ENCODE results near the gene FBP2. TPM values are rescaled to one million over a fixed set of nuclear protein-coding genes. Genes with fewer than 3 reads are reported as not detected.
A peak's percentile ranks its signal among the peaks of the same experiment; 100 is the strongest.
"Not testable (repeated sequence)": the region's sequence is repeated elsewhere in the genome, so short reads cannot be mapped to it uniquely, and the experiment has no call there.

FBP2 gene
- total RNA-seq, 1 donor from 2014 or later, result not detected

DNA sequence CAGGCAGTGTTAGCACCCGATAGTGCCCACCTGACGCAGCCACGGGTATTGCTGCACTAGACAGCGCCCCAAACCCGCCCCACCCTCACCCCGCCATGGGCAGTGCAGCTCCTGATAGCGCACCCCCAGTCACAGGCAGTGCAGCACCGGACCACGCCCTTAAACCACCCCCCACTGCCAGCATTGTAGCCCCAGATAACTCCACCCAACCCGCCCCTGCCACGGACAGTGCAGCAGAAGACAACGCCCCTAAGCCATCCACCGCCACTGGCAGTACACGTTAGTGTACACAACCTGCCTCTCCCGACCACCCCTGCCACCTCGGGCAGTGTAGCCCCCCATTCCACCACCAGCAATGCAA lies 39.6 kb downstream of the FBP2 start:
- DNase-seq (ENCODE audit: low read depth), result no peak

GRCh38 chr9:94553029-94553938 lies 40.3 kb downstream of the FBP2 start:
- TF ChIP-seq CTCF (conservative IDR thresholded peaks at IDR 0.05; ENCODE audit: low read depth, low read length), result peak; percentile 47
- no peak for DNase-seq (ENCODE audit: low read depth)
- peak overlapping the region; percentile 71 for H3K4me3 ChIP-seq (ENCODE audit: low read depth, low read length)

More for the DNA sequence above, 39.6 kb downstream of the FBP2 start:
- TF ChIP-seq CTCF (conservative IDR thresholded peaks at IDR 0.05; ENCODE audit: low read depth, low read length), result no peak
- H3K4me3 ChIP-seq (ENCODE audit: low read depth, low read length), result peak overlapping the region; percentile 71

GRCh38 chr9:94545940-94546339 lies 47.7 kb downstream of the FBP2 start:
- DNase-seq (ENCODE audit: low read depth), result no peak
- H3K4me3 ChIP-seq (ENCODE audit: low read depth, low read length), result no peak overlapping the region
- no peak for TF ChIP-seq CTCF (conservative IDR thresholded peaks at IDR 0.05; ENCODE audit: low read depth, low read length)

DNA sequence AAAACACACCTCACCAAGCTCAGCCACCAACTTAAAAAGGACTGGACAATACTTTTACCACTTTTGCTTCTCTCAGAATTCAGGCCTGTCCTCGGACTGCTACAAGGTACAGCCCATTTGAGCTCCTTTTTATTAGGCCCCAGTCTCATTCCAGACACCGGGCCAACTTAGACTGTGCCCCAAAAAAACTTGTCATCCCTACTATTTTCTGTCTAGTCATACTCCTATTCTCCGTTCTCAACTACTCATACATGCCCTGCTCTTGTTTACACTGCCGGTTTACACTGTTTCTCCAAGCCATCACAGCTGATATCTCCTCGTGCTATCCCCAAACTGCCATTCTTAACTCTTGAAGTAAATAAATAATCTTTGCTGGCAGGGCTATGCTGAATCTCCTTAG lies 49.3 kb downstream of the FBP2 start:
- not testable (repeated sequence) for H3K4me3 ChIP-seq (ENCODE audit: low read depth, low read length); DNase-seq (ENCODE audit: low read depth)

- TF ChIP-seq CTCF (conservative IDR thresholded peaks at IDR 0.05; ENCODE audit: low read depth, low read length), result no peak
- DNase-seq (ENCODE audit: low read depth), result no peak
- H3K4me3 ChIP-seq (ENCODE audit: low read depth, low read length), result no peak overlapping the region
Measured at GRCh38 chr9:94538908-94539307, 54.7 kb downstream of the FBP2 start.

GRCh38 chr9:94534901-94535300 lies 58.7 kb downstream of the FBP2 start:
- H3K4me3 ChIP-seq (ENCODE audit: low read depth, low read length), result no peak overlapping the region
- no peak for DNase-seq (ENCODE audit: low read depth)
- no peak for TF ChIP-seq CTCF (conservative IDR thresholded peaks at IDR 0.05; ENCODE audit: low read depth, low read length)

- no peak overlapping the region for H3K4me3 ChIP-seq (ENCODE audit: low read depth, low read length)
- no peak for TF ChIP-seq CTCF (conservative IDR thresholded peaks at IDR 0.05; ENCODE audit: low read depth, low read length)
- no peak for DNase-seq (ENCODE audit: low read depth)
Measured at GRCh38 chr9:94533601-94534000, 60.0 kb downstream of the FBP2 start.

Measured in epithelial cell of proximal tubule (primary cell).